ENCODE data around the gene FNDC3B. TPM values are rescaled to one million over a fixed set of nuclear protein-coding genes. Genes with fewer than 3 reads are reported as not detected.

The FNDC3B gene
- total and polyA plus RNA-seq, 2 donors (not counting 3 experiments of a cell fraction or from before 2014, with no cell fraction given): 91.6 to 295 TPM

GRCh38 chr3:172161133-172161789, 121.9 kb downstream of the FNDC3B start:
- peaks cover 3 to 5% of the 10 kb centered on the region in 2 experiments for H3K36me3 ChIP-seq (ENCODE audit: control insufficient read depth in 2 of 2, extremely low read depth in 1 of 2, insufficient read depth in 2 of 2, low read length in 2 of 2)
- H3K9me1 ChIP-seq (replicated peaks; ENCODE audit: control insufficient read depth, extremely low read depth, insufficient read depth, low read length): no peaks in the 10 kb centered on the region
- H2AFZ ChIP-seq (ENCODE audit: low read depth, low read length): no peak overlapping the region
- TF ChIP-seq FOS (IDR thresholded peaks at IDR 0.05; ENCODE audit: borderline replicate concordance, insufficient read depth, low read length) (no peak), EZH2 (IDR thresholded peaks at IDR 0.05; ENCODE audit: borderline replicate concordance, low read depth, low read length, severe bottlenecking) (no peak), POLR2A (IDR thresholded peaks at IDR 0.05; ENCODE audit: low read depth, low read length) (no peak), MYC (IDR thresholded peaks at IDR 0.05; ENCODE audit: low read depth, low read length) (no peak), JUN (IDR thresholded peaks at IDR 0.05; ENCODE audit: borderline replicate concordance, insufficient read depth, insufficient read length, low read depth) (no peak), CTCF (IDR thresholded peaks at IDR 0.05; ENCODE audit: extremely low read depth in 1 of 2, insufficient read depth in 1 of 2, low read depth in 1 of 2, low read length in 2 of 2) (no peak), GATA2 (IDR thresholded peaks at IDR 0.05; ENCODE audit: insufficient read depth, insufficient read length, low read depth, low read length) (no peak), MAX (IDR thresholded peaks at IDR 0.05; ENCODE audit: insufficient read depth, insufficient read length) (no peak), POLR2AphosphoS5 (IDR thresholded peaks at IDR 0.05; ENCODE audit: insufficient read depth, low read depth, low read length) (no peak)
- no TSS peak for BruUV-seq (replicated peaks)
- no peak overlapping the region for H3K27ac ChIP-seq (ENCODE audit: insufficient read depth, low read depth, low read length)
- DNase-seq (ENCODE audit: low read depth, low spot score) (no peak), FAIRE-seq (no peak)
- H4K20me1 ChIP-seq (replicated peaks; ENCODE audit: control insufficient read depth, extremely low read depth, insufficient read depth, low read length): peaks cover 6% of the 10 kb centered on the region
- H3K4me1 ChIP-seq (ENCODE audit: control insufficient read depth, extremely low read depth, insufficient read depth, low read length): peaks cover 9% of the 10 kb centered on the region
- no peak overlapping the region for H3K9ac ChIP-seq (replicated peaks; ENCODE audit: extremely low read depth, insufficient read depth, low read length)
- intact Hi-C loops (cut with micrococcal nuclease) (no loop called here), dilution Hi-C loops (cut with MboI; ENCODE audit: extremely low pct_ligation_motif_present, low sequenced_read_pairs) (no loop called here)
- H3K4me2 ChIP-seq (ENCODE audit: insufficient read depth, low read length): no peak overlapping the region
- peaks cover 95% of the 10 kb centered on the region for H3K79me2 ChIP-seq (ENCODE audit: control insufficient read depth, insufficient read depth, low read length)
- ChIA-PET POLR2A (no interaction called here), CTCF (no interaction called here)
- H3K27me3 ChIP-seq (ENCODE audit: control insufficient read depth in 2 of 2, insufficient read depth in 2 of 2, low read length in 2 of 2): no peaks in the 10 kb centered on the region
- no peak overlapping the region for H3K4me3 ChIP-seq (replicated peaks in 1 of 3; ENCODE audit: insufficient read depth in 1 of 3, low read depth in 1 of 3, low read length in 3 of 3)
- no peaks in the 10 kb centered on the region for H3K9me3 ChIP-seq (replicated peaks; ENCODE audit: control insufficient read depth, insufficient read depth, low read length)
